ENCODE data around the gene VAV2.

VAV2 gene

DNA sequence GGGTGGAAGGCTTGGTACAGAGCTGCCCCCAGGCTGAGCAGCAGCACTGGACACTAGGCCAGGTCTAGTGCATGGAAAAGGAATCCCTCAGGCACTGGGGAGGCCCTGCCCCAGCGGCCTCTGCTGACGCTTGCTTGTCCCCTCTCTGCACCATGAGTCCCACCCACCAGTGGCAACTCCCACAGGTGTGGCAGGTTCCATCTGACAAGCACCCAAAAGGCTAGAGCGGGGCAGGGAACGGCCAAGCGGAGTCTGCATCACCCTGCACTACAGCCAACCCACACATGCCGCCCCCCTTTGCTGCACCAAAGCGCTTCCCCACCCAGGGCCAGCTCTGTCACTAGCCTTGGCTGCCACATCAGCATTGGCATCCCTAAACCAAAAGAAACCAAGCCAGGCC, 138.8 kb downstream of the VAV2 start:
- Histone ChIP-seq H3K36me3 (ENCODE audit: low read length) (no peaks in the 10 kb centered on the region), H3K79me2 (ENCODE audit: insufficient read depth, low read length) (peaks cover 37% of the 10 kb centered on the region; the same call in 1 of the 2 replicates), H4K20me1 (ENCODE audit: low read depth, low read length) (no peaks in the 10 kb centered on the region; the same call in 1 of the 2 replicates), H3K4me2 (ENCODE audit: low read depth, low read length, poor library complexity, severe bottlenecking) (no peak overlapping the region), H3K9ac (ENCODE audit: low read length) (no peak overlapping the region), H3K9me3 (ENCODE audit: insufficient read depth, low read length) (no peaks in the 10 kb centered on the region), H3K4me3 (ENCODE audit: insufficient read depth, low read length, poor library complexity, severe bottlenecking) (no peak overlapping the region), H3K27me3 (ENCODE audit: low read length) (no peaks in the 10 kb centered on the region), H3K9me2 (replicated peaks; ENCODE audit: insufficient read depth, low read length) (no peaks in the 10 kb centered on the region), H3F3A (ENCODE audit: insufficient read depth) (no peaks in the 10 kb centered on the region), H2AFZ (ENCODE audit: low read depth, low read length, severe bottlenecking) (no peak overlapping the region), H3K27ac (ENCODE audit: low read depth, low read length) (no peak overlapping the region)
- TF ChIP-seq, protein P1, sequence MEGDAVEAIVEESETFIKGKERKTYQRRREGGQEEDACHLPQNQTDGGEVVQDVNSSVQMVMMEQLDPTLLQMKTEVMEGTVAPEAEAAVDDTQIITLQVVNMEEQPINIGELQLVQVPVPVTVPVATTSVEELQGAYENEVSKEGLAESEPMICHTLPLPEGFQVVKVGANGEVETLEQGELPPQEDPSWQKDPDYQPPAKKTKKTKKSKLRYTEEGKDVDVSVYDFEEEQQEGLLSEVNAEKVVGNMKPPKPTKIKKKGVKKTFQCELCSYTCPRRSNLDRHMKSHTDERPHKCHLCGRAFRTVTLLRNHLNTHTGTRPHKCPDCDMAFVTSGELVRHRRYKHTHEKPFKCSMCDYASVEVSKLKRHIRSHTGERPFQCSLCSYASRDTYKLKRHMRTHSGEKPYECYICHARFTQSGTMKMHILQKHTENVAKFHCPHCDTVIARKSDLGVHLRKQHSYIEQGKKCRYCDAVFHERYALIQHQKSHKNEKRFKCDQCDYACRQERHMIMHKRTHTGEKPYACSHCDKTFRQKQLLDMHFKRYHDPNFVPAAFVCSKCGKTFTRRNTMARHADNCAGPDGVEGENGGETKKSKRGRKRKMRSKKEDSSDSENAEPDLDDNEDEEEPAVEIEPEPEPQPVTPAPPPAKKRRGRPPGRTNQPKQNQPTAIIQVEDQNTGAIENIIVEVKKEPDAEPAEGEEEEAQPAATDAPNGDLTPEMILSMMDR (IDR thresholded peaks at IDR 0.05; ENCODE audit: insufficient read depth, low read length, poor library complexity, severe bottlenecking), result no peak
- no peak for TF ChIP-seq EZH2phosphoT487 (conservative IDR thresholded peaks at IDR 0.05; ENCODE audit: low read length)

DNA sequence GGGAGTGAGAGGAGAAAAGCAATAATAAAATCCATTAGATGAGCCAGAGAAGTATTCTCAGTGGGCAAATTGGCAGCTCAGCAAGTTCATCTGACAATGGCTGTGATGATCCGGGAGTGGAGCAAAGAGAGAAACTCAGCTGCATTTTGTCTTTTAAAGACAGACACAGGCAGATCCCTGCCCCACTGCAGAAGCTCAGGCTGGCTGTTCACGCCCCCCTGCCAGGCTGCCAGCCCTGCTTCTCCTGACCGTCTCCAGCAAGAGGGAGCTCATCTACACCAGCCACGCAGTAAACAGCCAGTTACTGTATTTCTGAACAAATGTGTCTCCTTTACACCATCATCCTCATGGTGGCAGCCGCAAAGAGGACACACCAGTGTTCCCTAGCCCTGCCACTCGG, 139.7 kb downstream of the VAV2 start:
- H3K9me2 ChIP-seq (replicated peaks; ENCODE audit: insufficient read depth, low read length), result no peaks in the 10 kb centered on the region
- no peak overlapping the region for H3K4me3 ChIP-seq (ENCODE audit: insufficient read depth, low read length, poor library complexity, severe bottlenecking)
- TF ChIP-seq, protein P1 (IDR thresholded peaks at IDR 0.05; ENCODE audit: insufficient read depth, low read length, poor library complexity, severe bottlenecking), result no peak
- no peak for TF ChIP-seq EZH2phosphoT487 (conservative IDR thresholded peaks at IDR 0.05; ENCODE audit: low read length)
- H3K27me3 ChIP-seq (ENCODE audit: low read length), result no peaks in the 10 kb centered on the region
- H4K20me1 ChIP-seq (ENCODE audit: low read depth, low read length), result no peaks in the 10 kb centered on the region; the same call in 1 of the 2 replicates
- H3K36me3 ChIP-seq (ENCODE audit: low read length), result no peaks in the 10 kb centered on the region
- peaks cover 37% of the 10 kb centered on the region; the same call in 1 of the 2 replicates for H3K79me2 ChIP-seq (ENCODE audit: insufficient read depth, low read length)
- no peaks in the 10 kb centered on the region for H3F3A ChIP-seq (ENCODE audit: insufficient read depth)
- no peaks in the 10 kb centered on the region for H3K9me3 ChIP-seq (ENCODE audit: insufficient read depth, low read length)
- no peak overlapping the region for H2AFZ ChIP-seq (ENCODE audit: low read depth, low read length, severe bottlenecking)
- H3K9ac ChIP-seq (ENCODE audit: low read length), result no peak overlapping the region
- no peak overlapping the region for H3K4me2 ChIP-seq (ENCODE audit: low read depth, low read length, poor library complexity, severe bottlenecking)
- no peak overlapping the region for H3K27ac ChIP-seq (ENCODE audit: low read depth, low read length)

DNA sequence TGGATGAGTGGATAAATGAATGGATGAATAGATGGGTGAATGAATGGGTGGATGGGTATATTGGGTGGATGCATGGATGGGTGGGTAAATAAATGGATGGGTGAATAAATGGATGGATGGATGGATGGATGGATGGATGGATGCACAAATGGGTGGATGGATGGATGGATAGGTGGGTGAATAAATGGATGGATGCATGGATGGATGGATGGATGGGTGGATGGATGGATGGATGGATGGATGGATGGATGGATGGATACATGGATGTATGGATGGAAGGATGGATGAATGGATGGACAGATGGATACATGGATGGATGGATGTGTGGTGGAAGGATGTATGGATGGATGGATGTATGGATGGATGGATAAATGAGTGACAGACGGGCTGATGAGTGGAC, 140.4 kb downstream of the VAV2 start:
- H3K27me3 ChIP-seq (ENCODE audit: low read length), result no peaks in the 10 kb centered on the region
- H3K9ac ChIP-seq (ENCODE audit: low read length), result no peak overlapping the region
- H3K9me2 ChIP-seq (replicated peaks; ENCODE audit: insufficient read depth, low read length), result no peaks in the 10 kb centered on the region
- H4K20me1 ChIP-seq (ENCODE audit: low read depth, low read length), result no peaks in the 10 kb centered on the region; the same call in 1 of the 2 replicates
- no peak overlapping the region for H3K4me2 ChIP-seq (ENCODE audit: low read depth, low read length, poor library complexity, severe bottlenecking)
- no peak overlapping the region for H3K27ac ChIP-seq (ENCODE audit: low read depth, low read length)
- H3K4me3 ChIP-seq (ENCODE audit: insufficient read depth, low read length, poor library complexity, severe bottlenecking), result no peak overlapping the region
- no peaks in the 10 kb centered on the region for H3K9me3 ChIP-seq (ENCODE audit: insufficient read depth, low read length)
- no peak overlapping the region for H2AFZ ChIP-seq (ENCODE audit: low read depth, low read length, severe bottlenecking)
- H3K36me3 ChIP-seq (ENCODE audit: low read length), result no peaks in the 10 kb centered on the region
- H3F3A ChIP-seq (ENCODE audit: insufficient read depth), result no peaks in the 10 kb centered on the region
- TF ChIP-seq, protein P1 (IDR thresholded peaks at IDR 0.05; ENCODE audit: insufficient read depth, low read length, poor library complexity, severe bottlenecking), result no peak
- TF ChIP-seq EZH2phosphoT487 (conservative IDR thresholded peaks at IDR 0.05; ENCODE audit: low read length), result no peak
- peaks cover 37% of the 10 kb centered on the region; the same call in 1 of the 2 replicates for H3K79me2 ChIP-seq (ENCODE audit: insufficient read depth, low read length)
